Measurements from ENCODE around the gene CRACR2A. TPM values are rescaled to one million over a fixed set of nuclear protein-coding genes. Genes with fewer than 3 reads are reported as not detected.

Gene CRACR2A
- polyA plus RNA-seq, 3 donors = 2.8 to 10.7 (median 5.8) TPM

GRCh38 chr12:3771853-3772252, 18.9 kb upstream of the CRACR2A start:
- Mint-ChIP-seq H3K36me3 (no peaks in the 10 kb centered on the region), H3K9me3 (peaks cover 0 to 2% (median 0%) of the 10 kb centered on the region in 7 donors), H3K27me3 (ENCODE audit: low read depth in 3 of 3) (peaks cover 0 to 7% (median 0%) of the 10 kb centered on the region in 3 donors), H3K4me3 (no peak overlapping the region), H3K4me1 (no peaks in the 10 kb centered on the region), H3K27ac (no peak overlapping the region)
- 80% methylated on average over 1 of the region's 1 CpG for WGBS (ENCODE audit: insufficient coverage)
- TF ChIP-seq CTCF (IDR thresholded peaks at IDR 0.05) = no peak
- no peak overlapping the region for H3K4me2 ChIP-seq (replicated peaks; ENCODE audit: extremely low read depth, low read length, poor library complexity, severe bottlenecking)
- no peak for DNase-seq
- no peaks in the 10 kb centered on the region for H3K9me3 ChIP-seq (replicated peaks in 1 of 2; ENCODE audit: control insufficient read depth in 1 of 2, insufficient read depth in 1 of 2, low read length in 2 of 2)
- no peaks in the 10 kb centered on the region for H3K79me2 ChIP-seq (ENCODE audit: insufficient read depth, low read length)
- H3K27ac ChIP-seq (ENCODE audit: low read depth in 1 of 2, low read length in 2 of 2) = no peak overlapping the region
- no peak overlapping the region for H3K9ac ChIP-seq (ENCODE audit: insufficient read depth, low read length, poor library complexity, severe bottlenecking)
- intact Hi-C loops (cut with micrococcal nuclease) = loop anchor here (10.0 kb wide), 2 partner anchors 107 to 117 kb away; no protein-coding TSS in a partner anchor
- peaks cover 0 to 4% of the 10 kb centered on the region in 2 donors for H3K27me3 ChIP-seq (ENCODE audit: control insufficient read depth in 2 of 2, insufficient read depth in 2 of 2, low read length in 2 of 2)
- no peaks in the 10 kb centered on the region for H3K4me1 ChIP-seq (ENCODE audit: control insufficient read depth in 1 of 2, insufficient read depth in 2 of 2, low read length in 2 of 2)
- H3K4me3 ChIP-seq (replicated peaks in 1 of 3; ENCODE audit: low read depth in 2 of 3, low read length in 3 of 3) = no peak overlapping the region
- H2AFZ ChIP-seq (ENCODE audit: insufficient read depth, low read depth, low read length, poor library complexity, severe bottlenecking) = no peak overlapping the region
- H4K20me1 ChIP-seq (ENCODE audit: insufficient read depth, low read length) = no peaks in the 10 kb centered on the region
- no peaks in the 10 kb centered on the region for H3K36me3 ChIP-seq (replicated peaks in 1 of 2; ENCODE audit: control insufficient read depth in 1 of 2, insufficient read depth in 2 of 2, low read length in 2 of 2)

- Histone ChIP-seq H2AFZ (ENCODE audit: insufficient read depth, low read depth, low read length, poor library complexity, severe bottlenecking) (no peak overlapping the region), H3K4me3 (replicated peaks in 1 of 3; ENCODE audit: low read depth in 2 of 3, low read length in 3 of 3) (no peak overlapping the region), H3K36me3 (replicated peaks in 1 of 2; ENCODE audit: control insufficient read depth in 1 of 2, insufficient read depth in 2 of 2, low read length in 2 of 2) (no peaks in the 10 kb centered on the region), H3K4me2 (replicated peaks; ENCODE audit: extremely low read depth, low read length, poor library complexity, severe bottlenecking) (no peak overlapping the region), H3K4me1 (ENCODE audit: control insufficient read depth in 1 of 2, insufficient read depth in 2 of 2, low read length in 2 of 2) (no peaks in the 10 kb centered on the region), H4K20me1 (ENCODE audit: insufficient read depth, low read length) (no peaks in the 10 kb centered on the region), H3K27ac (ENCODE audit: low read depth in 1 of 2, low read length in 2 of 2) (no peak overlapping the region), H3K79me2 (ENCODE audit: insufficient read depth, low read length) (no peaks in the 10 kb centered on the region), H3K9ac (ENCODE audit: insufficient read depth, low read length, poor library complexity, severe bottlenecking) (no peak overlapping the region), H3K9me3 (replicated peaks in 1 of 2; ENCODE audit: control insufficient read depth in 1 of 2, insufficient read depth in 1 of 2, low read length in 2 of 2) (no peaks in the 10 kb centered on the region), H3K27me3 (ENCODE audit: control insufficient read depth in 2 of 2, insufficient read depth in 2 of 2, low read length in 2 of 2) (no peaks in the 10 kb centered on the region)
- Mint-ChIP-seq H3K27ac (no peak overlapping the region), H3K27me3 (ENCODE audit: low read depth in 3 of 3) (peaks cover 0 to 10% (median 0%) of the 10 kb centered on the region in 3 donors), H3K4me3 (no peak overlapping the region), H3K4me1 (no peaks in the 10 kb centered on the region), H3K36me3 (no peaks in the 10 kb centered on the region), H3K9me3 (peaks cover 0 to 2% (median 0%) of the 10 kb centered on the region in 7 donors)
- intact Hi-C loops (cut with micrococcal nuclease) = loop anchor here (10.0 kb wide), 2 partner anchors 106 to 116 kb away; no protein-coding TSS in a partner anchor
- no peak for TF ChIP-seq CTCF (IDR thresholded peaks at IDR 0.05)
- no CpG with 5 or more reads among the region's 1 CpG for WGBS (ENCODE audit: insufficient coverage)
- no peak for DNase-seq
Measured at GRCh38 chr12:3770891-3771290, 18.0 kb upstream of the CRACR2A start.

Measured in CD14-positive monocyte (primary cell).